Breast epithelium (tissue), 4 donors: ENCODE measurements around the gene ZCCHC14. TPM values are rescaled to one million over a fixed set of nuclear protein-coding genes. Genes with fewer than 3 reads are reported as not detected.
A peak's percentile ranks its signal among the peaks of the same experiment; 100 is the strongest.

Experiments
- DNase-seq, 2 donors: peaks; one replicate each; pipeline ENCODE4 v3.0.0-alpha.2; 2019; ENCODE audit warnings: low spot score in 2 of 2
- H3K27ac ChIP-seq, 2 donors: fragments of 200-600 bp; sonication (generic) in 1 of 2; one replicate each; pipeline ENCODE4 v1.5.1; 2016 to 2019; ENCODE audit warnings: mild to moderate bottlenecking in 1 of 2
- H3K27me3 ChIP-seq, 2 donors: fragments of 200-600 bp; sonication (generic) in 1 of 2; one replicate each; pipeline versions ENCODE4 v1.5.1 to v1.6.0; 2017 to 2019; ENCODE audit warnings: control low read depth in 1 of 2, mild to moderate bottlenecking in 1 of 2
- H3K36me3 ChIP-seq: fragments of 200-600 bp; one replicate; pipeline ENCODE4 v1.5.1; 2019
- H3K4me1 ChIP-seq, 2 donors: fragments of 200-600 bp; sonication (generic); one replicate each; pipeline ENCODE4 v1.5.1; 2016 to 2019; ENCODE audit warnings: control low read depth in 1 of 2
- H3K4me3 ChIP-seq, 3 donors: fragments of 200-600 bp; sonication (generic); 1 replicate in 2 of 3; 2 replicates in 1 of 3; pipeline ENCODE4 v1.5.1; 2016 to 2019; ENCODE audit warnings: mild to moderate bottlenecking in 3 of 3, moderate library complexity in 2 of 3
- H3K9me3 ChIP-seq, 2 donors: fragments of 200-600 bp; sonication (generic) in 1 of 2; one replicate each; pipeline ENCODE4 v1.5.1; 2016 to 2019; ENCODE audit warnings: control low read depth in 1 of 2
- CTCF ChIP-seq, 3 donors: fragments of 450-650 bp; IDR thresholded peaks; one replicate each; pipeline ENCODE4 v1.5.1; 2016 to 2017; ENCODE audit warnings: antibody characterized with exemption in 3 of 3, mild to moderate bottlenecking in 3 of 3, moderate library complexity in 3 of 3
- POLR2A ChIP-seq: fragments of 450-650 bp; IDR thresholded peaks from one replicate; pipeline ENCODE4 v1.6.1; 2016; ENCODE audit warnings: antibody characterized with exemption, mild to moderate bottlenecking, moderate library complexity
- POLR2AphosphoS5 ChIP-seq, 3 donors: sonication (generic); formaldehyde crosslinking; IDR thresholded peaks; one replicate each; pipeline ENCODE4 v1.6.1; 2017; ENCODE audit warnings: antibody characterized with exemption in 3 of 3
- intact Hi-C: fragments of 100-400 bp; cut with DNase I; formaldehyde crosslinking; loops from one replicate; pipeline ENCODE4 v1.15.1; 2023; ENCODE audit warnings: low total_unique reads
- total RNA-seq, 3 donors: library from RNA; depleted of rRNA; stranded (reverse); fragments of >200 nt; gene quantifications; one replicate each; pipeline ENCODE4 v1.1.0, GENCODE V29; 2016

Gene ZCCHC14
- total RNA-seq, 3 donors from 2014 or later, result 15.2 to 21.0 (median 18.7) TPM

DNA sequence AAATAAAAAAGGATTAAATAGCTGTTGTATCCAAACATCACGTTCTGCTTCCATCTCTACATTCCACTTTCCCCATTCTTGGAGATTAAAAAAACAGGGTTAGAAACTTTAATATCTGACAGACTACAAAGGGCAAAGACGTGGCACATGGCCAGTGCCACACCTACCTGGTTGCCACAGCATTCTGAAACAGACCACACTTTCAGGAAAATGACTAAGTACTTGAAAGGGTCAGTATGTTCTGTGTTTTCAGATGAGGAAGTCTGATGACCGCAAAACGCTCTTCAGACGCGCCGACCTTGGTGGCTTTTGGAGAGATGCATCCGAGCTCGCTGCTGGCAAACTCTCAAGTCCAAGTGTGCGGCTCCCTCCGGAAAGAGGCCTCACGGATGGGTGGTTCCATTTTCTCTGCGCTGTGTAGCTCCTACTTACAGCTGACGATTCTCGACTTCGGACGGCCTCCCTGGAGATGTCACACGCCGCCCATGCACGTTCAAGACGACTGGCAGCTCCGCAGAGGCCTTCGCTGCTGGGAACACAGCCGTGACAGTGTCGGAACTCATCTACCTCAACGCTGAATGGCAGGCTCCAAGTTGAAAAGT lies 85.2 kb downstream of the ZCCHC14 start:
- Histone ChIP-seq H3K4me3 (no peak overlapping the region), H3K9me3 (no peaks in the 10 kb centered on the region), H3K36me3 (peaks cover 13% of the 10 kb centered on the region), H3K27me3 (no peaks in the 10 kb centered on the region), H3K27ac (peak overlapping the region in 1 of 2 donors; percentile 33), H3K4me1 (no peaks in the 10 kb centered on the region)
- intact Hi-C loops, result no loop called here
- peak in 1 of 2 donors; percentile 59 for DNase-seq
- TF ChIP-seq POLR2A (no peak), POLR2AphosphoS5 (IDR thresholded peaks at IDR 0.05) (peak; percentile 33 to 40 (median 36)), CTCF (IDR thresholded peaks at IDR 0.05) (no peak)

GRCh38 chr16:87406495-87407088 lies 86.2 kb downstream of the ZCCHC14 start:
- Histone ChIP-seq H3K27me3 (no peaks in the 10 kb centered on the region), H3K4me1 (no peaks in the 10 kb centered on the region), H3K9me3 (no peaks in the 10 kb centered on the region), H3K36me3 (peaks cover 12% of the 10 kb centered on the region), H3K4me3 (no peak overlapping the region), H3K27ac (peak overlapping the region; percentile 26 to 49)
- no peak for DNase-seq
- TF ChIP-seq POLR2A, result no peak
- no peak for TF ChIP-seq POLR2AphosphoS5 (IDR thresholded peaks at IDR 0.05)
- TF ChIP-seq CTCF (IDR thresholded peaks at IDR 0.05), result no peak
- intact Hi-C loops, result no loop called here

- peaks cover 8% of the 10 kb centered on the region for H3K36me3 ChIP-seq
- H3K9me3 ChIP-seq, result no peaks in the 10 kb centered on the region
- H3K4me3 ChIP-seq, result no peak overlapping the region
- intact Hi-C loops, result no loop called here
- no peaks in the 10 kb centered on the region for H3K4me1 ChIP-seq
- TF ChIP-seq CTCF (IDR thresholded peaks at IDR 0.05) (no peak), POLR2AphosphoS5 (IDR thresholded peaks at IDR 0.05) (no peak), POLR2A (no peak)
- no peak for DNase-seq
- H3K27ac ChIP-seq, result no peak overlapping the region
- H3K27me3 ChIP-seq, result no peaks in the 10 kb centered on the region
Measured at GRCh38 chr16:87404764-87405625, 87.8 kb downstream of the ZCCHC14 start.

DNA sequence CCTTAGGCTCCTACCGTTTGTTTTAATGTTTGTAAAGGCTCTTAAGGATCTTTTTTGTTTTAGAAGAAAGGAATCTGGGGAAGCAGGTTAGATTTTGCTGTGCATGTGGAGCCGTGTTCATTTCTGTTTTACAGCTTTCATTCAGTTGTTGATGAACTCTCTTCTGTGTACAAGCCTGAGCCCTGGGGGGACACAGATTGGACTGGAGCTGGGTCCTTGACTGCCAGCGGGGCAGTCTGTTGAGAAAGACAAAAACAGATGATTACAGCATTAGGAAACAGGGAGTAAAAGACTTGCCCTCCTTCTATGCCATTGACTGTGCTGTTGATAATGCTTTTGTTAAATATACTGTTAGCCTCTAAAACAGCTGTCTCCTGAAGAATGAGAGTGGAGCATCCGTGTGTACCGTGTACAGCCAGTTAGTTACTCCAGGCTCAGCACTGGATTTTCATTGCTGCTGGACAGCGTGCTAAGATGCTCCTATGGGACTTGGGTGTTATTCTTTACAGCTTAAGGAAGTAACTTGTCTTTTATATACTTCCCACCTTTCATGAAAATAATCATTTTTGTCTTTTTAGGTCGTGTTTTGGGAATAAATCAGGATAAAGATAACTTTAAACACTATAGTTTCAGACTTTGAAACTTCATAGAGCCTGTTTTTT lies 97.5 kb downstream of the ZCCHC14 start:
- Histone ChIP-seq H3K4me1 (peaks cover 0 to 18% of the 10 kb centered on the region in 2 donors), H3K27me3 (no peaks in the 10 kb centered on the region), H3K4me3 (no peak overlapping the region), H3K36me3 (no peaks in the 10 kb centered on the region), H3K9me3 (no peaks in the 10 kb centered on the region), H3K27ac (no peak overlapping the region)
- TF ChIP-seq POLR2AphosphoS5 (IDR thresholded peaks at IDR 0.05) (no peak), POLR2A (no peak), CTCF (IDR thresholded peaks at IDR 0.05) (no peak)
- peak in 1 of 2 donors; percentile 12 for DNase-seq
- intact Hi-C loops, result no loop called here
